Natural killer cell (primary cell): ENCODE measurements around the gene FANCL. TPM values are rescaled to one million over a fixed set of nuclear protein-coding genes. Genes with fewer than 3 reads are reported as not detected.

ENCODE experiments used
- ATAC-seq, 3 donors: fragments of 150-1000 bp in 2 of 3; fragments of 200-7000 bp in 1 of 3; cut with Tn5 transposase; 1 replicate in 1 of 3; 2 replicates in 2 of 3; pipeline ENCODE4 v1.10.0; 2021; ENCODE audit warnings: mild to moderate bottlenecking in 2 of 3, moderate library complexity in 2 of 3
- DNase-seq, 2 donors: peaks; one replicate each; pipeline versions ENCODE4 v3.0.0 to v3.0.0-alpha.2; 2013 to 2021; ENCODE audit warnings: mixed read lengths in 1 of 2
- H3K27ac ChIP-seq: one replicate; pipeline ENCODE4 v1.5.1; 2013; ENCODE audit warnings: mild to moderate bottlenecking, low read length
- H3K27me3 ChIP-seq: one replicate; pipeline ENCODE4 v1.6.1; 2013; ENCODE audit warnings: low read length; ENCODE audit not compliant: control insufficient read depth, insufficient read depth
- H3K36me3 ChIP-seq: one replicate; pipeline ENCODE4 v1.6.1; 2013; ENCODE audit warnings: low read length; ENCODE audit not compliant: control insufficient read depth, insufficient read depth
- H3K4me1 ChIP-seq: one replicate; pipeline ENCODE4 v1.6.1; 2013; ENCODE audit warnings: low read length; ENCODE audit not compliant: control insufficient read depth, insufficient read depth
- H3K4me3 ChIP-seq: one replicate; pipeline ENCODE4 v1.5.1; 2013; ENCODE audit warnings: low read length
- H3K9me3 ChIP-seq: one replicate; pipeline ENCODE4 v1.6.1; 2013; ENCODE audit warnings: low read length; ENCODE audit not compliant: control insufficient read depth, insufficient read depth
- H3K27ac Mint-ChIP-seq, 2 donors: one replicate each; pipeline ENCODE4 v1.8.0; 2022; ENCODE audit warnings: mild to moderate bottlenecking in 2 of 2, mixed read lengths in 2 of 2, moderate library complexity in 1 of 2
- H3K27me3 Mint-ChIP-seq, 2 donors: one replicate each; pipeline ENCODE4 v1.8.0; 2022; ENCODE audit warnings: low read depth in 2 of 2, mixed read lengths in 2 of 2
- H3K36me3 Mint-ChIP-seq: one replicate; pipeline ENCODE4 v1.8.0; 2022; ENCODE audit warnings: mixed read lengths
- H3K4me1 Mint-ChIP-seq, 2 donors: one replicate each; pipeline ENCODE4 v1.8.0; 2022; ENCODE audit warnings: mixed read lengths in 2 of 2
- H3K4me3 Mint-ChIP-seq: one replicate; pipeline ENCODE4 v1.8.0; 2022; ENCODE audit warnings: mild to moderate bottlenecking, moderate library complexity, mixed read lengths
- H3K9me3 Mint-ChIP-seq, 2 donors: one replicate each; pipeline ENCODE4 v1.8.0; 2022; ENCODE audit warnings: mixed read lengths in 2 of 2
- CTCF ChIP-seq: fragments of 200-600 bp; IDR thresholded peaks from one replicate; pipeline ENCODE4 v1.8.0; 2022; ENCODE audit warnings: antibody characterized with exemption
- WGBS: methylation state at CpG from one replicate; pipeline ENCODE4 v1.1.7; 2013; ENCODE audit warnings: missing lambda C conversion rate; ENCODE audit not compliant: insufficient coverage; 5-methylcytosine and 5-hydroxymethylcytosine counted together
- intact Hi-C: fragments of 100-400 bp; cut with micrococcal nuclease; formaldehyde crosslinking; loops from one replicate; pipeline ENCODE4 v1.14.2; 2022
- total RNA-seq, 4 donors: library from RNA; stranded (reverse); fragments of 120-200 nt in 1 of 4; gene quantifications; one replicate each; pipeline versions ENCODE4 v1.2.3 to v1.2.4, GENCODE V29; 2013 to 2022

Gene FANCL
- total RNA-seq, 3 donors from 2014 or later (not counting 1 experiment from before 2014, with no cell fraction given): 6.8 to 13.1 (median 8.0) TPM

- WGBS: 100% methylated on average over 1 of the region's 2 CpGs
- peaks cover 18% of the 10 kb centered on the region for H3K36me3 ChIP-seq
- no peak for TF ChIP-seq CTCF
- H3K27me3 ChIP-seq: no peaks in the 10 kb centered on the region
- DNase-seq (no peak), ATAC-seq (no peak)
- intact Hi-C loops: no loop called here
- Mint-ChIP-seq H3K36me3 (no peaks in the 10 kb centered on the region), H3K27ac (no peak overlapping the region), H3K4me3 (no peak overlapping the region), H3K4me1 (peaks cover 0 to 7% of the 10 kb centered on the region in 2 donors), H3K9me3 (no peaks in the 10 kb centered on the region), H3K27me3 (no peaks in the 10 kb centered on the region)
- H3K9me3 ChIP-seq: no peaks in the 10 kb centered on the region
- no peak overlapping the region for H3K27ac ChIP-seq
- no peak overlapping the region for H3K4me3 ChIP-seq
- no peaks in the 10 kb centered on the region for H3K4me1 ChIP-seq
Measured at GRCh38 chr2:58135861-58136260, 105.3 kb downstream of the FANCL start.

- Histone ChIP-seq H3K4me1 (no peaks in the 10 kb centered on the region), H3K27me3 (no peaks in the 10 kb centered on the region), H3K9me3 (no peaks in the 10 kb centered on the region), H3K27ac (no peak overlapping the region), H3K4me3 (no peak overlapping the region), H3K36me3 (peaks cover 12% of the 10 kb centered on the region)
- DNase-seq: no peak
- Mint-ChIP-seq H3K27me3 (no peaks in the 10 kb centered on the region), H3K36me3 (no peaks in the 10 kb centered on the region), H3K4me1 (peaks cover 0 to 7% of the 10 kb centered on the region in 2 donors), H3K4me3 (no peak overlapping the region), H3K9me3 (no peaks in the 10 kb centered on the region), H3K27ac (no peak overlapping the region)
- no peak for TF ChIP-seq CTCF
- no peak for ATAC-seq
- intact Hi-C loops: no loop called here
Measured at GRCh38 chr2:58133395-58133794, 107.7 kb downstream of the FANCL start.

- H3K9me3 ChIP-seq: no peaks in the 10 kb centered on the region
- Mint-ChIP-seq H3K9me3 (no peaks in the 10 kb centered on the region), H3K27ac (no peak overlapping the region), H3K27me3 (no peaks in the 10 kb centered on the region), H3K36me3 (no peaks in the 10 kb centered on the region), H3K4me3 (no peak overlapping the region), H3K4me1 (peaks cover 0 to 7% of the 10 kb centered on the region in 2 donors)
- no peak overlapping the region for H3K27ac ChIP-seq
- 97% methylated on average over 5 of the region's 5 CpGs for WGBS
- H3K4me3 ChIP-seq: no peak overlapping the region
- no peaks in the 10 kb centered on the region for H3K27me3 ChIP-seq
- ATAC-seq (no peak), DNase-seq (no peak)
- H3K36me3 ChIP-seq: peaks cover 12% of the 10 kb centered on the region
- no peak for TF ChIP-seq CTCF
- intact Hi-C loops: no loop called here
- no peaks in the 10 kb centered on the region for H3K4me1 ChIP-seq
Measured at GRCh38 chr2:58131191-58132011, 109.7 kb downstream of the FANCL start.

- no peak for ATAC-seq
- Mint-ChIP-seq H3K4me1 (peaks cover 0 to 7% of the 10 kb centered on the region in 2 donors), H3K9me3 (no peaks in the 10 kb centered on the region), H3K27ac (no peak overlapping the region), H3K27me3 (no peaks in the 10 kb centered on the region), H3K4me3 (no peak overlapping the region), H3K36me3 (no peaks in the 10 kb centered on the region)
- no peaks in the 10 kb centered on the region for H3K4me1 ChIP-seq
- no peak for DNase-seq
- no CpG with 5 or more reads among the region's 2 CpGs for WGBS
- H3K9me3 ChIP-seq: no peaks in the 10 kb centered on the region
- H3K27me3 ChIP-seq: no peaks in the 10 kb centered on the region
- peaks cover 12% of the 10 kb centered on the region for H3K36me3 ChIP-seq
- no peak overlapping the region for H3K27ac ChIP-seq
- intact Hi-C loops: no loop called here
- no peak for TF ChIP-seq CTCF
- no peak overlapping the region for H3K4me3 ChIP-seq
Measured at GRCh38 chr2:58130238-58130637, 110.9 kb downstream of the FANCL start.
